HCT116 (cell line): ENCODE data around the gene AFAP1. TPM values are rescaled to one million over a fixed set of nuclear protein-coding genes. Genes with fewer than 3 reads are reported as not detected.

Source experiments
- ATAC-seq: fragments of 200-7000 bp; cut with Tn5 transposase; 2 replicates; pipeline ENCODE4 v1.9.1; 2020; ENCODE audit warnings: mild to moderate bottlenecking, moderate library complexity
- BruUV-seq: library from RNA; stranded (reverse); fragments of 400-500 nt; replicated peaks from 2 replicates; lab custom pipeline; 2021; lab: Mats Ljungman, UMichigan
- CTCF ChIA-PET: fragments of 300-600 bp; sonication (Branson Sonifier 250); formaldehyde crosslinking; loops from one replicate; lab custom pipeline; 2021; ENCODE audit warnings: antibody characterized with exemption; lab: Charles Lee
- POLR2A ChIA-PET: fragments of 300-600, 350-600 bp; sonication (Branson Sonifier 250); formaldehyde crosslinking; loops from one replicate; lab custom pipeline; 2021; ENCODE audit warnings: antibody characterized with exemption; lab: Charles Lee
- RAD21 ChIA-PET, 2 experiments: fragments of 300-600 bp; sonication (Branson Sonifier 250); formaldehyde crosslinking; loops; one replicate each; lab custom pipeline; 2023; ENCODE audit warnings: low total read pairs in 2 of 2; ENCODE audit not compliant: uncharacterized antibody in 2 of 2, unreplicated experiment in 2 of 2, low non-redundant PET in 1 of 2; lab: Charles Lee
- DNase-seq: peaks from one replicate; pipeline ENCODE4 v3.0.0-alpha.2; 2010; ENCODE audit warnings: low read depth, low spot score
- H2AFZ ChIP-seq: fragments of 200-600 bp; shearing (Covaris generic), sonication (generic); 2 replicates; pipeline ENCODE4 v1.6.1; 2017; ENCODE audit warnings: low read depth, mixed run types, mixed read lengths, antibody characterized with exemption, low read length; ENCODE audit not compliant: poor library complexity, severe bottlenecking
- H3K27ac ChIP-seq: 2 replicates; pipeline ENCODE4 v1.5.1; 2012; ENCODE audit warnings: low read depth, low read length
- H3K27me3 ChIP-seq: fragments of 200-600 bp; sonication (generic); 2 replicates; pipeline ENCODE4 v1.6.1; 2016; ENCODE audit warnings: mixed run types, low read length, mixed read lengths; ENCODE audit not compliant: insufficient read depth
- H3K36me3 ChIP-seq, 2 experiments: fragments of 200-500 bp in 1 of 2; fragments of 200-600 bp in 1 of 2; sonication (Bioruptor generic) in 1 of 2; sonication (generic) in 1 of 2; 2 replicates each; pipeline versions ENCODE4 v1.5.1 to v1.6.1; 2014 to 2016; ENCODE audit warnings: low read length in 2 of 2, inconsistent platforms in 1 of 2, mixed read lengths in 1 of 2, mixed run types in 1 of 2; ENCODE audit not compliant: insufficient read depth in 2 of 2, control insufficient read depth in 1 of 2
- H3K4me1 ChIP-seq, 2 experiments: fragments of 200-600 bp in 1 of 2; sonication (generic) in 1 of 2; 2 replicates each; pipeline versions ENCODE4 v1.5.1 to v1.6.1; 2012 to 2017; ENCODE audit warnings: low read length in 2 of 2, inconsistent platforms in 1 of 2, mild to moderate bottlenecking in 1 of 2, mixed read lengths in 1 of 2, mixed run types in 1 of 2, moderate library complexity in 1 of 2; ENCODE audit not compliant: insufficient read depth in 2 of 2, control insufficient read depth in 1 of 2
- H3K4me2 ChIP-seq: fragments of 200-600 bp; sonication (generic); 2 replicates; pipeline ENCODE4 v1.6.1; 2017; ENCODE audit warnings: mixed run types, low read length, mixed read lengths
- H3K4me3 ChIP-seq, 2 experiments: fragments of 200-600 bp in 1 of 2; sonication (generic) in 1 of 2; replicated peaks in 1 of 2; 2 replicates each; pipeline ENCODE4 v1.5.1; 2011 to 2016; ENCODE audit warnings: low read length in 2 of 2, control low read depth in 1 of 2, low read depth in 1 of 2, mild to moderate bottlenecking in 1 of 2, mixed read lengths in 1 of 2, mixed run types in 1 of 2
- H3K79me2 ChIP-seq: fragments of 200-600 bp; sonication (generic); 2 replicates; pipeline ENCODE4 v1.6.1; 2017; ENCODE audit warnings: mild to moderate bottlenecking, mixed run types, low read length, moderate library complexity, mixed read lengths; ENCODE audit not compliant: insufficient read depth
- H3K9ac ChIP-seq: fragments of 200-600 bp; sonication (generic); 2 replicates; pipeline ENCODE4 v1.6.1; 2016; ENCODE audit warnings: low read length, mixed read lengths
- H3K9me2 ChIP-seq: fragments of 200-600 bp; sonication (generic), shearing (Covaris generic); 2 replicates; pipeline ENCODE4 v1.6.1; 2017; ENCODE audit warnings: mixed run types, mild to moderate bottlenecking, moderate library complexity; ENCODE audit not compliant: insufficient read depth
- H3K9me3 ChIP-seq, 2 experiments: fragments of 200-500 bp in 1 of 2; fragments of 200-600 bp in 1 of 2; sonication (Bioruptor generic) in 1 of 2; sonication (generic) in 1 of 2; 2 replicates each; pipeline ENCODE4 v1.6.1; 2014 to 2017; ENCODE audit warnings: low read length in 2 of 2, mixed read lengths in 2 of 2, inconsistent platforms in 1 of 2, low read depth in 1 of 2, mild to moderate bottlenecking in 1 of 2, mixed run types in 1 of 2, moderate library complexity in 1 of 2; ENCODE audit not compliant: control insufficient read depth in 1 of 2, insufficient read depth in 1 of 2
- H4K20me1 ChIP-seq: fragments of 200-600 bp; sonication (generic), shearing (Covaris generic); 2 replicates; pipeline ENCODE4 v1.6.1; 2017; ENCODE audit warnings: mixed run types, mild to moderate bottlenecking, moderate library complexity; ENCODE audit not compliant: insufficient read depth
- CTCF ChIP-seq, 3 experiments: fragments of 200-600 bp in 1 of 3; sonication (generic) in 1 of 3; IDR thresholded peaks in 2 of 3; conservative IDR thresholded peaks in 1 of 3; 2 replicates each; pipeline ENCODE4 v1.5.1; 2012 to 2017; ENCODE audit warnings: low read depth in 2 of 3, low read length in 2 of 3, antibody characterized with exemption in 1 of 3, borderline replicate concordance in 1 of 3, control low read depth in 1 of 3, mild to moderate bottlenecking in 1 of 3, mixed read lengths in 1 of 3, mixed run types in 1 of 3, moderate library complexity in 1 of 3; ENCODE audit not compliant: insufficient read depth in 1 of 3
- EGR1 ChIP-seq: IDR thresholded peaks from 2 replicates; pipeline ENCODE4 v1.6.1; 2012; ENCODE audit warnings: low read depth
- ELF1 ChIP-seq: IDR thresholded peaks from 2 replicates; pipeline ENCODE4 v1.6.1; 2012; ENCODE audit warnings: low read depth, borderline replicate concordance
- FOSL1 ChIP-seq: IDR thresholded peaks from 2 replicates; pipeline ENCODE4 v1.6.1; 2012; ENCODE audit warnings: low read depth
- MAX ChIP-seq: IDR thresholded peaks from 2 replicates; pipeline ENCODE4 v1.6.1; 2012
- RAD21 ChIP-seq: IDR thresholded peaks from 2 replicates; pipeline ENCODE4 v1.6.1; 2012; ENCODE audit warnings: low read depth, mild to moderate bottlenecking
- REST ChIP-seq: IDR thresholded peaks from 2 replicates; pipeline ENCODE4 v1.6.1; 2012; ENCODE audit warnings: low read depth
- SP1 ChIP-seq: IDR thresholded peaks from 2 replicates; pipeline ENCODE4 v1.6.1; 2012; ENCODE audit warnings: low read depth
- SRF ChIP-seq: IDR thresholded peaks from 2 replicates; pipeline ENCODE4 v1.6.1; 2012; ENCODE audit warnings: low read depth
- TCF7L2 ChIP-seq: IDR thresholded peaks from 2 replicates; pipeline ENCODE4 v1.7.0; 2011; ENCODE audit warnings: borderline replicate concordance, inconsistent platforms; ENCODE audit not compliant: insufficient read depth, insufficient read length; ENCODE audit errors: extremely low read depth
- ZFX ChIP-seq: fragments of 450-650 bp; IDR thresholded peaks from 2 replicates; pipeline ENCODE4 v1.6.1; 2017
- intact Hi-C: fragments of 100-400 bp; cut with micrococcal nuclease; formaldehyde crosslinking; loops from 2 replicates; pipeline ENCODE4 v1.10.0; 2022
- total RNA-seq: library from RNA; stranded (reverse); gene quantifications from one replicate; pipeline ENCODE4 v1.2.1, GENCODE V29; 2021; ENCODE audit not compliant: unreplicated experiment

AFAP1 gene
- total RNA-seq, 1 experiment from 2014 or later = 19.4 TPM

GRCh38 chr4:7799736-7800135, 139.9 kb downstream of the AFAP1 start:
- intact Hi-C loops = no loop called here
- TF ChIP-seq SRF (no peak), ELF1 (no peak), EGR1 (no peak), RAD21 (no peak), ZFX (no peak), SP1 (no peak), CTCF (IDR thresholded peaks at IDR 0.05 in 2 of 3, conservative IDR thresholded peaks at IDR 0.05 in 1 of 3; ENCODE audit: borderline replicate concordance in 1 of 3, insufficient read depth in 1 of 3, low read depth in 2 of 3, low read length in 2 of 3) (no peak), FOSL1 (no peak), REST (no peak), MAX (no peak), TCF7L2 (no peak)
- ChIA-PET RAD21 (no interaction called here), CTCF (no interaction called here), POLR2A (no interaction called here)
- Histone ChIP-seq H3K27ac (no peak overlapping the region), H3K27me3 (no peaks in the 10 kb centered on the region), H4K20me1 (no peaks in the 10 kb centered on the region), H3K9me2 (no peaks in the 10 kb centered on the region), H3K9me3 (no peaks in the 10 kb centered on the region), H3K9ac (no peak overlapping the region), H3K4me2 (no peak overlapping the region), H3K79me2 (no peaks in the 10 kb centered on the region), H3K4me1 (no peaks in the 10 kb centered on the region), H2AFZ (no peak overlapping the region), H3K4me3 (no peak overlapping the region), H3K36me3 (peaks cover 9 to 12% of the 10 kb centered on the region in 2 experiments; a peak in 3 of 4 replicates)
- no TSS peak for BruUV-seq
- DNase-seq = no peak
- no peak for ATAC-seq
